Measurements from ENCODE around the gene RESP18.

The RESP18 gene

DNA sequence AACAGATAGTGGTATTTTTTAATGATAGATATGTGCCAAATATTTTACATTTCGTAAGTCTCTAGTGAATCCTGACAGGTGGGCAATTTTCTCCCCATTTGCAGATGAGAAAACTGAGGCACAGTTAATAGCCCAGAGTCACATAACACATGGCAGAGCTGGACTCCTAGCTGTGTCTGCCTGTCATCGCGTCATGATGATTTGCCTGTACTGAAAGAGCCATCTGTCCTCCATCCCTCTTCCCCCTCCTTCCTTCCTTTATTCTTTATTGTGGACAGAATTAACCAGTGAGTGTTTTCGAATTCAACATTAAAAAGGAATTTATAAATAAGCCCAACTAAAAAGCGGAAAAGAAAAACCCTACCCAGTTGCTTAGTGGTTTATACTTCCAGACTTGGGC lies 50.2 kb downstream of the RESP18 start:
- DNase-seq (ENCODE audit: insufficient read length, low spot score) (no peak), FAIRE-seq (no peak)
- TF ChIP-seq, protein P1, sequence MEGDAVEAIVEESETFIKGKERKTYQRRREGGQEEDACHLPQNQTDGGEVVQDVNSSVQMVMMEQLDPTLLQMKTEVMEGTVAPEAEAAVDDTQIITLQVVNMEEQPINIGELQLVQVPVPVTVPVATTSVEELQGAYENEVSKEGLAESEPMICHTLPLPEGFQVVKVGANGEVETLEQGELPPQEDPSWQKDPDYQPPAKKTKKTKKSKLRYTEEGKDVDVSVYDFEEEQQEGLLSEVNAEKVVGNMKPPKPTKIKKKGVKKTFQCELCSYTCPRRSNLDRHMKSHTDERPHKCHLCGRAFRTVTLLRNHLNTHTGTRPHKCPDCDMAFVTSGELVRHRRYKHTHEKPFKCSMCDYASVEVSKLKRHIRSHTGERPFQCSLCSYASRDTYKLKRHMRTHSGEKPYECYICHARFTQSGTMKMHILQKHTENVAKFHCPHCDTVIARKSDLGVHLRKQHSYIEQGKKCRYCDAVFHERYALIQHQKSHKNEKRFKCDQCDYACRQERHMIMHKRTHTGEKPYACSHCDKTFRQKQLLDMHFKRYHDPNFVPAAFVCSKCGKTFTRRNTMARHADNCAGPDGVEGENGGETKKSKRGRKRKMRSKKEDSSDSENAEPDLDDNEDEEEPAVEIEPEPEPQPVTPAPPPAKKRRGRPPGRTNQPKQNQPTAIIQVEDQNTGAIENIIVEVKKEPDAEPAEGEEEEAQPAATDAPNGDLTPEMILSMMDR (IDR thresholded peaks at IDR 0.05; ENCODE audit: insufficient read depth, missing control alignments), result no peak

DNA sequence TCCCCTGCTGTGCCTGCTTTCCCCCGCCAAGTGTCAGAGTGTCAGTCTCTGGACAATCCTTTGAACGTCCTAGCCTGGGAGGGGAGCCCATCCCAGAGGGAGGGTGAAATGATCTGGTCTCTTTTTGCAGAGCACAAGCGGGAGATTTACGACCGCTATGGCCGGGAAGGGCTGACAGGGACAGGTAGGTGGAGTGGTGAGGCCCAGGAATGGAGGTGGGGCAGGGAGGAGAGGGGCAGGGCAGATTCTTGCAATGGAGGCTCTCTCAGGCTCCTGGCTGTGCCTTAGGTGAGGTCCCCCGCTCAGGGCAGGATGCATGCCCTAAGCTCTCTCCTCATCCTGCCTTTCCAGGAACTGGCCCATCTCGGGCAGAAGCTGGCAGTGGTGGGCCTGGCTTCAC lies 51.0 kb downstream of the RESP18 start:
- DNase-seq (ENCODE audit: insufficient read length, low spot score) (no peak), FAIRE-seq (no peak)

DNA sequence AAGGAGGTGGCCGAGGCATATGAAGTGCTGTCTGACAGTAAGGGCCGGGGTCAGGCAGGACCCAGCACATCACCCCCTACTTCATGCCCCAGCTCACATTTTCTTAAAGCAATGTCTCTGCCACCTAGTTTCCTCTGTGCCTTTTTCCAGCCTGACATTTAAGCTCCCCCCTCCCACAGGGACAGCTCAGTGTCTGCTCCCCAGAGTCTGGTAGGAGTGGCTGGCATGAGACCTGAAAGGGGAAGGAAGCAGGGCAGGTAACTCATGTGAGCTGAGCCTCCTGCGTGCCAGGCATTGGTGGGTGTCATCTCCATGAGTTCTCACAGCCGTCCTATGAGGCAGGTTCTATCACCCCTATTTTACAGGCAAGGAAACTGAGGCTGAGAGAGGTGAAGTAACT lies 51.9 kb downstream of the RESP18 start:
- FAIRE-seq (no peak), DNase-seq (ENCODE audit: insufficient read length, low spot score) (no peak)
- TF ChIP-seq, protein P1 (IDR thresholded peaks at IDR 0.05; ENCODE audit: insufficient read depth, missing control alignments), result no peak

More for the DNA sequence above, 51.0 kb downstream of the RESP18 start:
- TF ChIP-seq, protein P1 (IDR thresholded peaks at IDR 0.05; ENCODE audit: insufficient read depth, missing control alignments), result no peak

DNA sequence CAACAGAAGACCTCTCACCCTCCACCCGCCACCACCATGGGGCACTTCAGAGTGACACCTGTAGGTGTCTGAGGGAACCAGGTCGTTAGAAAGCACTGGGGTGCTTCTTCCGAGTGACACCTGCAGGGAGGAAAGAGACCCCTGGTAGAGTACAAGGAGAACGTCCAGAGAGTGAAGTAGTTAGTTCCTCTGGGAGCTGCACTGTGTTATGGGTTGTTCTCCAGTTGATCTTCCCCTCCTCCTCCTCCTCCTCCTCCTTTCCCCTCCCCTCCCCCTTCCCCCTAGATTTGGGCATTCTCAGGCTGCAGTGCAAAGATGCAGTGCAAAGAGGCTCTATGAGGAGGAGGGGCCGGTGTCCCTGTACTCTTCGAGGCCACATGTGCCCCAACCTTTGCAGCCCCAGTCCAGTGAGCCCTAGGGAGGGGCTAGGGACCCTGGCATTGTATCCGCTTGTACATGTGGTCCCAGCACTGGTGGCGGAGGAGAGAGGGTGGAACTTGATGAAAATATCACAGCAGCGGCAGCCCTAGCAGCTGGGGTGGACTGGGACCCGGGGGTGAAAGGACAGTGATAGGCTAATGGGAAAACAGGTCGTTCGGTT lies 52.5 kb downstream of the RESP18 start:
- no peak for FAIRE-seq

DNA sequence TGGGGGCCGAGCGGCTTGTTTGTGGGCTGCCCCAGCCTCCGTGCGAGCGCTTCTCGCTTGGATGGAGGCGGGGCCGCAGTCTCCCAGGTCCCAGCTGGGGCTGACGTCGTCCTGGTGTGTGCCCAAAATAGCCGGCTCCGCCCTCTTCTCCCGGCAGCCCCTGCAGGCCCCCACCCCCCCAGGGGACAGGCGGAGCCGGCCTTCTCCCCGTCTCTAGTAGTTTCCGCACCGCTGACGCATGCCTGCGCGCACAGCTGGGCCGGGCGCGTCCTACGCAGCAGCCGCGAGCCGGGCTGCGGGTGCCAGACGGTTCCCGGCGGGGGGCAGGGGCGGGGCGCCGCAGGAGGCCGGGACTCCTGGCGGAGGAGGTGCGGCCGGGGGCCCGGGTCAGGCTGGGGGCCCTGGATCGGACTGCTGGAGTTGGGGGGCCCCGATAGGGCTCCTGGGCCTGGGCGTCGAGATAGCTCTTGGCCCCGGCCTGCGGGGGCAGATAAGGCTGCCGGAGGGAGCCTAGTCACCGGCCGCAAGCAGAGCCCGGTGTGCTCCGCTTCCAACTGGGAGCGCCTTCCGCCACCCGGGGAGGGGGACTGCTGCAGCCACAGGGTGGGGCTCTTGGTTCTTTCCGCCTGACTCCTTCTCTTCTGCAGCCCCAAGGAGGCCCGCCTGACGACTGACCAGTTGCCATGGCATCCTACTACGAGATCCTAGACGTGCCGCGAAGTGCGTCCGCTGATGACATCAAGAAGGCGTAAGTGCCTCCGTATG lies 53.2 kb downstream of the RESP18 start, which contains the start of gene DNAJB2:
Gene DNAJB2, plus strand, starts transcription at position 216 of the 765 bp plus-strand sequence. Its CDS starts 468 bp downstream, at position 684.
- DNase-seq (ENCODE audit: insufficient read length, low spot score) (peak; percentile 99), FAIRE-seq (no peak)
- TF ChIP-seq, protein P1 (IDR thresholded peaks at IDR 0.05; ENCODE audit: insufficient read depth, missing control alignments), result no peak

More for the DNA sequence above, 52.5 kb downstream of the RESP18 start:
- DNase-seq (ENCODE audit: insufficient read length, low spot score), result no peak
- TF ChIP-seq, protein P1 (IDR thresholded peaks at IDR 0.05; ENCODE audit: insufficient read depth, missing control alignments), result no peak

DNA sequence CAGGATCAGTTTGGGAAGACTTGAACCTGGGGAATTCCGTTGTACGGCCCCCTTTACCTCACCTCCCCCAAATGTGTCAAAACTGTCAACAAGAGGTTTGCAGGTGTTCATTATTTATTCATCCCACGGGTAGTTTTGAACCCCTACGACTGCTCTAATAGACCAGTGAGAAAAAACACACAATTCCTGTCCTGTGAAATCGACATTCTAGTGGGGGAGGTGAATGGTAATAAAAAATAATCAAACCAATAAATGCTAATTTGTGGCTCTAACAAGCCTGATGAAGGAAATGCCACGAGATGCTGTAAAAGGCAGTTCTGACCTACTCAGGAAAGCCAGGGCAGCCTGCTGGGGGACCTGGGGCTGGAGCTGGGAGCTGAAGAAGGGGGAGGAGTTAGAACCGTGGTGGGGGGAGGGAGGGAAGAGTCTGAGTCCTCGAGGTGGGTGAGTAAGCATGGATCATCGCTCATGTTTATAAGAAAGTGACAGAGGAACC lies 53.8 kb downstream of the RESP18 start:
- FAIRE-seq (no peak), DNase-seq (ENCODE audit: insufficient read length, low spot score) (no peak)
- TF ChIP-seq, protein P1 (IDR thresholded peaks at IDR 0.05; ENCODE audit: insufficient read depth, missing control alignments), result no peak

Measured in D721Med (cell line).